Neural progenitor cell (in vitro differentiated cells): ENCODE data around the gene POU2F2. TPM values are rescaled to one million over a fixed set of nuclear protein-coding genes. Genes with fewer than 3 reads are reported as not detected.

ENCODE experiments used
- DNase-seq: peaks from one replicate; pipeline ENCODE4 v3.0.0-alpha.2; 2016; ENCODE audit warnings: low spot score
- H2AFZ ChIP-seq: fragments of 200-600 bp; sonication (generic); replicated peaks from 2 replicates; pipeline ENCODE4 v1.6.1; 2016; ENCODE audit warnings: antibody characterized with exemption
- H3F3A ChIP-seq: fragments of 200-600 bp; sonication (generic); 2 replicates; pipeline ENCODE4 v1.6.1; 2016; ENCODE audit warnings: antibody characterized with exemption, low read depth
- H3K27ac ChIP-seq: fragments of 200-600 bp; sonication (generic); 2 replicates; pipeline ENCODE4 v1.5.1; 2016; ENCODE audit warnings: mild to moderate bottlenecking
- H3K27me3 ChIP-seq: fragments of 200-600 bp; sonication (generic); 2 replicates; pipeline ENCODE4 v1.6.1; 2016; ENCODE audit warnings: mild to moderate bottlenecking, moderate library complexity
- H3K36me3 ChIP-seq: fragments of 200-600 bp; sonication (generic); 2 replicates; pipeline ENCODE4 v1.5.1; 2016
- H3K4me1 ChIP-seq: fragments of 200-600 bp; sonication (generic); 2 replicates; pipeline ENCODE4 v1.6.1; 2016; ENCODE audit warnings: mixed run types
- H3K4me2 ChIP-seq: fragments of 200-600 bp; sonication (generic); 2 replicates; pipeline ENCODE4 v1.6.1; 2016
- H3K4me3 ChIP-seq: fragments of 200-600 bp; sonication (generic); 2 replicates; pipeline ENCODE4 v1.5.1; 2016
- H3K79me2 ChIP-seq: fragments of 200-600 bp; sonication (generic); 2 replicates; pipeline ENCODE4 v1.6.1; 2016; ENCODE audit warnings: low read depth
- H3K9ac ChIP-seq: fragments of 200-600 bp; sonication (generic); 2 replicates; pipeline ENCODE4 v1.6.1; 2016
- H3K9me3 ChIP-seq: fragments of 200-600 bp; sonication (generic); 2 replicates; pipeline ENCODE4 v1.5.1; 2016; ENCODE audit warnings: low read depth
- H4K20me1 ChIP-seq: fragments of 200-600 bp; sonication (generic); 2 replicates; pipeline ENCODE4 v1.6.1; 2016; ENCODE audit warnings: low read depth
- H3K27ac Mint-ChIP-seq: 3 replicates; pipeline ENCODE4 v1.8.0; 2021; ENCODE audit warnings: mixed read lengths
- H3K27me3 Mint-ChIP-seq: 2 replicates; pipeline ENCODE4 v1.8.0; 2022; ENCODE audit warnings: low read depth, mild to moderate bottlenecking, inconsistent platforms, moderate library complexity, mixed read lengths; ENCODE audit not compliant: insufficient read depth
- H3K36me3 Mint-ChIP-seq: 3 replicates; pipeline ENCODE4 v1.8.0; 2021; ENCODE audit warnings: mixed read lengths
- H3K4me1 Mint-ChIP-seq: 3 replicates; pipeline ENCODE4 v1.8.0; 2021; ENCODE audit warnings: mixed read lengths
- H3K4me3 Mint-ChIP-seq: 3 replicates; pipeline ENCODE4 v1.8.0; 2021; ENCODE audit warnings: mild to moderate bottlenecking, moderate library complexity, mixed read lengths
- H3K9me3 Mint-ChIP-seq: 3 replicates; pipeline ENCODE4 v1.8.0; 2020; ENCODE audit warnings: mixed read lengths
- EZH2 ChIP-seq: fragments of 200-600 bp; sonication (generic); IDR thresholded peaks from 2 replicates; pipeline ENCODE4 v1.6.1; 2017; ENCODE audit warnings: antibody characterized with exemption, mild to moderate bottlenecking, moderate library complexity
- EZH2phosphoT487 ChIP-seq: fragments of 200-600 bp; sonication (generic); IDR thresholded peaks from 2 replicates; pipeline ENCODE4 v1.6.1; 2017; ENCODE audit warnings: antibody characterized with exemption
- total RNA-seq: library from RNA; depleted of rRNA; stranded (reverse); fragments of >200 nt; gene quantifications from 2 replicates; pipeline ENCODE4 v1.2.3, GENCODE V29; 2015; ENCODE audit warnings: low replicate concordance
- TF ChIP-seq, protein P1 (sequence below): fragments of 200-600 bp; sonication (generic); IDR thresholded peaks from 2 replicates; pipeline ENCODE4 v1.5.1; 2017; ENCODE audit warnings: antibody characterized with exemption, mild to moderate bottlenecking

The POU2F2 gene
- total RNA-seq, 1 donor from 2014 or later = 0.69 TPM

DNA sequence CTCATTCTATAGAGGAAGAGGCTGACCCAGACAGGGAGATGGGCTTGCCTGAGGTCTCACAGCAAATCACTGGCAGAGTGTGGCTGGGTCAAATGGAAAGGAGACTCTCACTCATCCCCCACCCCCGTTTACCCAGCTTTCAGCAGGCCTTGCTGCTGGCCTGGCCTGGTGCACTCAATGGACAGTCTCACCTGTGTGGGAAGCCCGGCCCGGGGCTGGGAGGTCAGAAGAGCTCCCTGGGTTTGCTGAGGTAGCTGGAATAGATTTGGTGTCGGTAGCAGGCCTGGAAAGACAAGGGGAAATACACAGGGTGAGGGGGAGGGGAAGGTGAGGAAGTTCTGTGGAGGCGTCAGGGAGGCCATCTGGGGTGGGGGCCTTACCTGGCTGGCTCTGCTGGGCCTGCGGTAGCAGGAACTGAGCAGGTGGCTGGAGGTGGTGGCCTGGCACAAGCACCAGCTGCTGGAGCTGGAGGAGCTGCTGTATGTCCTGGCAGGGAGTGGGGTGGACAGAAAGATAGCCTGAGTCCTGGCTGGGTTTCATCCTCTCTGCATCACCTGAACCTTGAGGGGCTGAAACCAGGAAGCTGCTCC lies 32.8 kb downstream of the POU2F2 start:
- Histone ChIP-seq H3K79me2 (no peaks in the 10 kb centered on the region), H3K27ac (no peak overlapping the region)

DNA sequence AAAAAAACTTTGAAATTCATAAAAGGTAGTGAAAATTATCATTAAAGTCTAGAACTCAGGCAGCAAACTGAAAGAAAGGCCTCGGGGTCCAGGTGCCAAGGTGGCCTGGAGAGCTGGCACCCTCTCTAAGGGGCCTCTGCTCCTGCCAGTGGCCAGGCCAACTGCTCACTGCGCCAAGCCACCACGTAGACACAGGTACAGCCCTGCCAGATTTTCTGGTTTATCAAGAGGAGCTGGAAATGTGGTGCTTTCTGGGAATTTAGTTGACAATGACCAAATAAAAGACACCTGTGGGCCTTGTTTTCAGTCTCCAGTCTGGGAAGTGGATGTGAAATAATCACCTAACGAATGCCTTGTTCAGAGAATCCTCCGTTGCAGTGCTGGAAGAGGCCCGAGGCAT lies 33.5 kb downstream of the POU2F2 start:
- Histone ChIP-seq H3K9ac (no peak overlapping the region), H4K20me1 (no peaks in the 10 kb centered on the region), H3K27me3 (peaks cover 4% of the 10 kb centered on the region), H3K4me2 (no peak overlapping the region), H3K4me3 (no peak overlapping the region), H2AFZ (no peak overlapping the region), H3K4me1 (peaks cover 13% of the 10 kb centered on the region), H3K36me3 (no peaks in the 10 kb centered on the region), H3K9me3 (no peaks in the 10 kb centered on the region), H3K27ac (no peak overlapping the region), H3K79me2 (no peaks in the 10 kb centered on the region), H3F3A (peaks cover 11% of the 10 kb centered on the region)
- TF ChIP-seq EZH2 (no peak), EZH2phosphoT487 (no peak)
- TF ChIP-seq, protein P1, sequence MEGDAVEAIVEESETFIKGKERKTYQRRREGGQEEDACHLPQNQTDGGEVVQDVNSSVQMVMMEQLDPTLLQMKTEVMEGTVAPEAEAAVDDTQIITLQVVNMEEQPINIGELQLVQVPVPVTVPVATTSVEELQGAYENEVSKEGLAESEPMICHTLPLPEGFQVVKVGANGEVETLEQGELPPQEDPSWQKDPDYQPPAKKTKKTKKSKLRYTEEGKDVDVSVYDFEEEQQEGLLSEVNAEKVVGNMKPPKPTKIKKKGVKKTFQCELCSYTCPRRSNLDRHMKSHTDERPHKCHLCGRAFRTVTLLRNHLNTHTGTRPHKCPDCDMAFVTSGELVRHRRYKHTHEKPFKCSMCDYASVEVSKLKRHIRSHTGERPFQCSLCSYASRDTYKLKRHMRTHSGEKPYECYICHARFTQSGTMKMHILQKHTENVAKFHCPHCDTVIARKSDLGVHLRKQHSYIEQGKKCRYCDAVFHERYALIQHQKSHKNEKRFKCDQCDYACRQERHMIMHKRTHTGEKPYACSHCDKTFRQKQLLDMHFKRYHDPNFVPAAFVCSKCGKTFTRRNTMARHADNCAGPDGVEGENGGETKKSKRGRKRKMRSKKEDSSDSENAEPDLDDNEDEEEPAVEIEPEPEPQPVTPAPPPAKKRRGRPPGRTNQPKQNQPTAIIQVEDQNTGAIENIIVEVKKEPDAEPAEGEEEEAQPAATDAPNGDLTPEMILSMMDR = no peak
- no peak for DNase-seq
- H3K27ac Mint-ChIP-seq = no peak overlapping the region
- H3K36me3 Mint-ChIP-seq = no peaks in the 10 kb centered on the region
- H3K27me3 Mint-ChIP-seq = peaks cover 13% of the 10 kb centered on the region
- peaks cover 12% of the 10 kb centered on the region for H3K4me1 Mint-ChIP-seq
- no peaks in the 10 kb centered on the region for H3K9me3 Mint-ChIP-seq
- H3K4me3 Mint-ChIP-seq = no peak overlapping the region

More for the DNA sequence above, 32.8 kb downstream of the POU2F2 start:
- Mint-ChIP-seq H3K9me3 (no peaks in the 10 kb centered on the region), H3K27ac (no peak overlapping the region), H3K4me1 (peaks cover 5% of the 10 kb centered on the region), H3K27me3 (peaks cover 13% of the 10 kb centered on the region), H3K36me3 (no peaks in the 10 kb centered on the region), H3K4me3 (no peak overlapping the region)
- H3K4me1 ChIP-seq = peaks cover 13% of the 10 kb centered on the region
- H3K9ac ChIP-seq = no peak overlapping the region
- H4K20me1 ChIP-seq = no peaks in the 10 kb centered on the region
- H3K27me3 ChIP-seq = peaks cover 7% of the 10 kb centered on the region
- TF ChIP-seq EZH2phosphoT487 (no peak), EZH2 (no peak)
- TF ChIP-seq, protein P1 = no peak
- H3K4me2 ChIP-seq = no peak overlapping the region
- peaks cover 11% of the 10 kb centered on the region for H3F3A ChIP-seq
- no peaks in the 10 kb centered on the region for H3K36me3 ChIP-seq
- H3K9me3 ChIP-seq = no peaks in the 10 kb centered on the region
- H3K4me3 ChIP-seq = no peak overlapping the region
- H2AFZ ChIP-seq = no peak overlapping the region
- no peak for DNase-seq

DNA sequence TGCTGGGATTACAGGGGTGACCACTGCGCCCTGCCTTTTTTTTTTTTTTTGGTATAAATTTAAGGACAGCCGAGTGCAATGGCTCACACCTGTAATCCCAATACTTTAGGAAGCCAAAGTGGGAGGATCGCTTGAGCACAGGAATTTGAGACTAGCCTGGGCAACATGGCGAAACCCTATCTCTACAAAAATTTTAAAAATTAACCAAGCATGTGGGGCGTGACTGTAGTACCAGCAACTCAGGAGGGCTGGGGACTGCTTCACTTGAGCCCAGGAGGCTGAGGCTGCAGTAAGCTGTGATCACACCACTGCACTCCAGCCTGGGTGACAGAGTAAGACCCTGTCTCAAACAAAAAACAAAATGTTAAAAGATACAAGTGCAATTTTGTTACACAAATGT lies 34.8 kb downstream of the POU2F2 start:
- Histone ChIP-seq H4K20me1 (no peaks in the 10 kb centered on the region), H3K27ac (no peak overlapping the region)
- no peak overlapping the region for H3K27ac Mint-ChIP-seq

More for the DNA sequence above, 34.8 kb downstream of the POU2F2 start:
- peaks cover 4% of the 10 kb centered on the region for H3K27me3 ChIP-seq
- no peaks in the 10 kb centered on the region for H3K36me3 Mint-ChIP-seq
- no peaks in the 10 kb centered on the region for H3K79me2 ChIP-seq
- H3K9me3 ChIP-seq = no peaks in the 10 kb centered on the region
- peaks cover 13% of the 10 kb centered on the region for H3K4me1 ChIP-seq
- no peak overlapping the region for H3K9ac ChIP-seq
- TF ChIP-seq EZH2 = no peak
- TF ChIP-seq, protein P1 = no peak
- TF ChIP-seq EZH2phosphoT487 = no peak
- H3K4me1 Mint-ChIP-seq = peaks cover 16% of the 10 kb centered on the region
- no peak overlapping the region for H3K4me2 ChIP-seq
- DNase-seq = no peak
- no peak overlapping the region for H3K4me3 ChIP-seq
- no peaks in the 10 kb centered on the region for H3K9me3 Mint-ChIP-seq
- no peak overlapping the region for H2AFZ ChIP-seq
- peaks cover 10% of the 10 kb centered on the region for H3K27me3 Mint-ChIP-seq
- H3K36me3 ChIP-seq = no peaks in the 10 kb centered on the region
- peaks cover 11% of the 10 kb centered on the region for H3F3A ChIP-seq
- no peak overlapping the region for H3K4me3 Mint-ChIP-seq
